A549 (cell line): ENCODE measurements around the gene CPA5. TPM values are rescaled to one million over a fixed set of nuclear protein-coding genes. Genes with fewer than 3 reads are reported as not detected.

Experiments
- ATAC-seq, 2 experiments: fragments of 200-7000 bp in 1 of 2; fragments of >200 bp in 1 of 2; cut with Nextera tagmentation in 1 of 2; cut with Tn5 transposase in 1 of 2; 3 replicates each; pipeline versions ENCODE4 v1.8.0 to v1.9.1; 2018 to 2020; ENCODE audit warnings: mild to moderate bottlenecking in 1 of 2, moderate library complexity in 1 of 2
- CTCF ChIA-PET: fragments of 300-600 bp; sonication (Branson Sonifier 250); formaldehyde crosslinking; extraction: SDS; loops from one replicate; lab custom pipeline; 2021; ENCODE audit warnings: antibody characterized with exemption, inconsistent platforms; lab: Yijun Ruan, JAX
- POLR2A ChIA-PET: fragments of 350-600 bp; formaldehyde crosslinking; extraction: SDS; loops from one replicate; lab custom pipeline; 2021; ENCODE audit warnings: antibody characterized with exemption, inconsistent platforms; lab: Yijun Ruan, JAX
- DNase-seq, 2 experiments: peaks; one replicate each; pipeline versions ENCODE4 v3.0.0 to v3.0.0-alpha.2; 2011 to 2016; ENCODE audit warnings: low read depth in 1 of 2, low spot score in 1 of 2
- FAIRE-seq: peaks from 2 replicates; lab custom pipeline; 2011; peaks lifted over from hg19 to GRCh38; lab: Jason Lieb, UNC
- H3K27ac ChIP-seq, 2 experiments: fragments of >200 bp; sonication (Bioruptor Twin); formaldehyde crosslinking; 3 replicates each; pipeline ENCODE4 v1.5.1; 2016 to 2017
- H3K4me1 ChIP-seq: fragments of >200 bp; sonication (Bioruptor Twin); formaldehyde crosslinking; 3 replicates; pipeline ENCODE4 v1.6.1; 2016
- H3K4me2 ChIP-seq: fragments of >200 bp; sonication (Bioruptor Twin); formaldehyde crosslinking; 3 replicates; pipeline ENCODE4 v1.6.1; 2016
- H3K4me3 ChIP-seq: fragments of >200 bp; sonication (Bioruptor Twin); formaldehyde crosslinking; 3 replicates; pipeline ENCODE4 v1.5.1; 2016
- H3K9me3 ChIP-seq: fragments of >200 bp; sonication (Bioruptor Twin); formaldehyde crosslinking; 3 replicates; pipeline ENCODE4 v1.6.1; 2016
- CBX2 ChIP-seq: fragments of 200-600 bp; sonication (generic); IDR thresholded peaks from 2 replicates; pipeline ENCODE4 v1.6.1; 2016; ENCODE audit warnings: low read depth, mild to moderate bottlenecking, borderline replicate concordance
- CEBPB ChIP-seq, 2 experiments: fragments of >200 bp in 1 of 2; sonication (Bioruptor Twin) in 1 of 2; formaldehyde crosslinking in 1 of 2; IDR thresholded peaks; 2 replicates each; pipeline ENCODE4 v1.6.1; 2012 to 2016
- CHD2 ChIP-seq: fragments of 150-350 bp; IDR thresholded peaks from 2 replicates; pipeline ENCODE4 v1.6.1; 2014; ENCODE audit warnings: low read length; ENCODE audit not compliant: partially characterized antibody
- EHMT2 ChIP-seq: fragments of 200-600 bp; sonication (generic); IDR thresholded peaks from 2 replicates; pipeline ENCODE4 v1.6.1; 2016; ENCODE audit warnings: antibody characterized with exemption, low read depth, mild to moderate bottlenecking, moderate library complexity
- ESRRA ChIP-seq: fragments of 150-350 bp; IDR thresholded peaks from 2 replicates; pipeline ENCODE4 v1.6.1; 2014; ENCODE audit warnings: mild to moderate bottlenecking, low read length, borderline replicate concordance
- FOSB ChIP-seq: fragments of 250-450 bp; sonication (Bioruptor Pico); IDR thresholded peaks from 2 replicates; pipeline ENCODE4 v1.5.0; 2020; ENCODE audit warnings: mild to moderate bottlenecking, moderate library complexity
- GATA3 ChIP-seq: IDR thresholded peaks from 2 replicates; pipeline ENCODE4 v1.6.1; 2012; ENCODE audit warnings: borderline replicate concordance
- HEYL ChIP-seq: fragments of 250-450 bp; sonication (Bioruptor Pico); IDR thresholded peaks from 2 replicates; pipeline ENCODE4 v1.8.0; 2021; ENCODE audit warnings: mild to moderate bottlenecking, moderate library complexity
- HOXA7 ChIP-seq: fragments of 250-450 bp; sonication (Bioruptor Pico); IDR thresholded peaks from 2 replicates; pipeline ENCODE4 v1.5.0; 2020; ENCODE audit warnings: mild to moderate bottlenecking, moderate library complexity
- HOXB13 ChIP-seq: fragments of 250-450 bp; sonication (Bioruptor Pico); IDR thresholded peaks from 2 replicates; pipeline ENCODE4 v1.5.0; 2020; ENCODE audit warnings: low read depth, mild to moderate bottlenecking, moderate library complexity
- JUN ChIP-seq, 2 experiments: fragments of >200 bp; sonication (Bioruptor Twin); formaldehyde crosslinking; IDR thresholded peaks; 2 replicates in 1 of 2; 3 replicates in 1 of 2; pipeline ENCODE4 v1.6.1; 2016 to 2017
- KDM5A ChIP-seq: fragments of 200-600 bp; sonication (generic); IDR thresholded peaks from 2 replicates; pipeline ENCODE4 v1.6.1; 2016; ENCODE audit warnings: antibody characterized with exemption, mild to moderate bottlenecking
- MAFK ChIP-seq: fragments of 450-650 bp; IDR thresholded peaks from 2 replicates; pipeline ENCODE4 v1.6.1; 2014; ENCODE audit not compliant: partially characterized antibody
- MAZ ChIP-seq: fragments of 150-350 bp; IDR thresholded peaks from 2 replicates; pipeline ENCODE4 v1.6.1; 2014; ENCODE audit warnings: antibody characterized with exemption, low read depth, low read length, borderline replicate concordance
- NFE2L2 ChIP-seq: fragments of 150-350 bp; conservative IDR thresholded peaks from 2 replicates; pipeline ENCODE4 v1.6.1; 2014; ENCODE audit warnings: low read length
- NPAS2 ChIP-seq: fragments of 250-450 bp; sonication (Bioruptor Pico); IDR thresholded peaks from 2 replicates; pipeline ENCODE4 v1.8.0; 2022; ENCODE audit warnings: mild to moderate bottlenecking, moderate library complexity, borderline replicate concordance
- RNF2 ChIP-seq: fragments of 200-600 bp; sonication (generic); IDR thresholded peaks from 2 replicates; pipeline ENCODE4 v1.6.1; 2016; ENCODE audit warnings: low read depth, mild to moderate bottlenecking, antibody characterized with exemption, moderate library complexity, borderline replicate concordance
- SMC3 ChIP-seq: fragments of >200 bp; sonication (Bioruptor Twin); formaldehyde crosslinking; IDR thresholded peaks from 3 replicates; pipeline ENCODE4 v1.6.1; 2018; ENCODE audit warnings: inconsistent platforms
- ZC3H11A ChIP-seq: fragments of 450-650 bp; IDR thresholded peaks from 2 replicates; pipeline ENCODE4 v1.6.1; 2014; ENCODE audit warnings: antibody characterized with exemption, mild to moderate bottlenecking
- ZSCAN20 ChIP-seq: fragments of 250-450 bp; sonication (Bioruptor Pico); IDR thresholded peaks from 2 replicates; pipeline ENCODE4 v1.8.0; 2022; ENCODE audit warnings: mild to moderate bottlenecking, moderate library complexity
- WGBS: methylation state at CpG from one replicate; pipeline ENCODE4 v1.1.6; 2017; ENCODE audit errors: missing lambda C conversion rate; 5-methylcytosine and 5-hydroxymethylcytosine counted together
- polyA plus RNA-seq, 4 experiments: library from polyadenylated mRNA; depleted of rRNA in 3 of 4; stranded (reverse); fragments of >200 nt; fragmentation: RNase III in 1 of 4; extraction: RNeasy Plus Mini Kit Qiagen cat#74134 plus additional on column Dnase treatment in 1 of 4; gene quantifications; 2 replicates in 3 of 4; 3 replicates in 1 of 4; pipeline ENCODE4 v1.2.3, GENCODE V29; 2011 to 2017
- TF ChIP-seq, protein P1 (sequence below): IDR thresholded peaks from 2 replicates; pipeline ENCODE4 v1.6.1; 2012
- TF ChIP-seq, protein P2 (sequence below): fragments of 450-650 bp; IDR thresholded peaks from 2 replicates; pipeline ENCODE4 v1.6.1; 2014; ENCODE audit warnings: antibody characterized with exemption
- TF ChIP-seq, protein P3 (sequence below): fragments of 250-450 bp; sonication (Bioruptor Pico); IDR thresholded peaks from 2 replicates; pipeline ENCODE4 v1.5.0; 2021; ENCODE audit warnings: mild to moderate bottlenecking, moderate library complexity, borderline replicate concordance
- TF ChIP-seq, protein P4 (sequence below): IDR thresholded peaks from 2 replicates; pipeline ENCODE4 v1.6.1; 2012; ENCODE audit warnings: low read depth, borderline replicate concordance

The CPA5 gene
- polyA plus RNA-seq, 2 of the 4 experiments (the other 2 are of a cell fraction) = not detected

DNA sequence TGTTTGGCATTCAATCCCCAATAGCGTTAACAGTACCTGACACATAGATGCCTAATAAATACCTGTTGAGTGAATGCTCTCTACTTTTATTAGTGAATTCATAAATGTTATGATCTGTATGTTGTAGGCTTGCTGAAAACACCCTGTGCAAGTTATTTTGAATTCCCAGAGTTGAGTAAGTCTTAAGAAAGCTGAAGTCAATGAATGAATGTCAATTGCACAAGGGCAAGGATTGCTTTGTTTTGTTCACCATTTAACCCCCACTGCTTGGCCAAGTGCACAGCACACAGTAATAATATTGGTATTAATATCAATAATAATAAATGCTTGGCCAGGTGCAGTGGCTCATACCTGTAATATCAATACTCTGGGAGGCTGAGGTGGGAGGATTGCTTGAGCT is 45.9 kb downstream of the CPA5 start:
- DNase-seq (no peak), FAIRE-seq (no peak), ATAC-seq (no peak)
- WGBS = 97% methylated on average over 1 of the region's 1 CpG
- CTCF ChIA-PET = interaction anchor here (1.4 kb wide), 1 partner anchor 12 kb away, joined by 5 read pairs; no protein-coding TSS in a partner anchor
- POLR2A ChIA-PET = no interaction called here
- no peak for TF ChIP-seq SMC3
- no peak for TF ChIP-seq CEBPB (IDR thresholded peaks at IDR 0.05)
- TF ChIP-seq HOXA7 (CRISPR knock-in tag) = no peak
- no peak for TF ChIP-seq ZC3H11A
- no peak for TF ChIP-seq HOXB13 (CRISPR knock-in tag)
- TF ChIP-seq, protein P1, sequence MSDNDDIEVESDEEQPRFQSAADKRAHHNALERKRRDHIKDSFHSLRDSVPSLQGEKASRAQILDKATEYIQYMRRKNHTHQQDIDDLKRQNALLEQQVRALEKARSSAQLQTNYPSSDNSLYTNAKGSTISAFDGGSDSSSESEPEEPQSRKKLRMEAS = no peak
- no peak for TF ChIP-seq MAZ
- TF ChIP-seq, protein P2, sequence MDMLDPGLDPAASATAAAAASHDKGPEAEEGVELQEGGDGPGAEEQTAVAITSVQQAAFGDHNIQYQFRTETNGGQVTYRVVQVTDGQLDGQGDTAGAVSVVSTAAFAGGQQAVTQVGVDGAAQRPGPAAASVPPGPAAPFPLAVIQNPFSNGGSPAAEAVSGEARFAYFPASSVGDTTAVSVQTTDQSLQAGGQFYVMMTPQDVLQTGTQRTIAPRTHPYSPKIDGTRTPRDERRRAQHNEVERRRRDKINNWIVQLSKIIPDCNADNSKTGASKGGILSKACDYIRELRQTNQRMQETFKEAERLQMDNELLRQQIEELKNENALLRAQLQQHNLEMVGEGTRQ = no peak
- Histone ChIP-seq H3K4me1 (no peaks in the 10 kb centered on the region), H3K4me3 (no peak overlapping the region), H3K9me3 (no peaks in the 10 kb centered on the region), H3K4me2 (no peak overlapping the region), H3K27ac (no peak overlapping the region)

DNA sequence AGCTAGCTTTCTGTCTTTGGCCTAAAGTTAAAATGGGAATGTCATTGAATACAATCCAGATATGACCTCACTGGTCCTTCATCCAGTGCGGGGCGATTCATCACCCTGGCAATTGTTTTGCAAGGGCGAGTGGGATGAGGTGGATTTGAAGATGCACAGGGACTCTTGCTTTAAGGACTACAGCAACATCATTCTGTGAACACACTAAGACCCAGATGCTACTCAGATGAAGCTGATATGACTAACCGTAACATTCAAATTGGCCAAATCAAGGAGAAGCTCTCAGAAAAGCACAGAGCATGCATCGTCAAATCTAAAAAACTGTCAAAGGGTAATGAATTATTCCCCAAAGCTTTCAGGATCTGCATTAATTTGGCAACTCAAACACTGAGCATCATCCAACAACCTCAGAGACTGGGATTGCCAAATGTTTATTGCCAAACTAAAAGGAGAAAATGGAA is 48.5 kb downstream of the CPA5 start:
- Histone ChIP-seq H3K4me3 (no peak overlapping the region), H3K4me1 (no peaks in the 10 kb centered on the region), H3K4me2 (no peak overlapping the region), H3K27ac (no peak overlapping the region), H3K9me3 (no peaks in the 10 kb centered on the region)
- 95% methylated on average over 5 of the region's 5 CpGs for WGBS
- FAIRE-seq (no peak), ATAC-seq (no peak), DNase-seq (no peak)
- ChIA-PET CTCF (interaction anchor here (1.1 to 2.0 kb wide), 2 partner anchors 12 to 329 kb away, joined by 3 to 5 read pairs; partner anchors contain the start of gene CPA1), POLR2A (no interaction called here)
- TF ChIP-seq JUN (IDR thresholded peaks at IDR 0.05) (no peak), HOXA7 (CRISPR knock-in tag) (no peak), CHD2 (no peak), ZSCAN20 (CRISPR knock-in tag) (no peak), ZC3H11A (no peak), RNF2 (no peak), CBX2 (no peak), HEYL (CRISPR knock-in tag) (no peak), SMC3 (no peak), KDM5A (no peak), GATA3 (no peak), ESRRA (no peak), NPAS2 (CRISPR knock-in tag) (no peak), FOSB (CRISPR knock-in tag) (no peak), EHMT2 (no peak), MAZ (no peak), NFE2L2 (no peak), MAFK (no peak)
- TF ChIP-seq, protein P3, sequence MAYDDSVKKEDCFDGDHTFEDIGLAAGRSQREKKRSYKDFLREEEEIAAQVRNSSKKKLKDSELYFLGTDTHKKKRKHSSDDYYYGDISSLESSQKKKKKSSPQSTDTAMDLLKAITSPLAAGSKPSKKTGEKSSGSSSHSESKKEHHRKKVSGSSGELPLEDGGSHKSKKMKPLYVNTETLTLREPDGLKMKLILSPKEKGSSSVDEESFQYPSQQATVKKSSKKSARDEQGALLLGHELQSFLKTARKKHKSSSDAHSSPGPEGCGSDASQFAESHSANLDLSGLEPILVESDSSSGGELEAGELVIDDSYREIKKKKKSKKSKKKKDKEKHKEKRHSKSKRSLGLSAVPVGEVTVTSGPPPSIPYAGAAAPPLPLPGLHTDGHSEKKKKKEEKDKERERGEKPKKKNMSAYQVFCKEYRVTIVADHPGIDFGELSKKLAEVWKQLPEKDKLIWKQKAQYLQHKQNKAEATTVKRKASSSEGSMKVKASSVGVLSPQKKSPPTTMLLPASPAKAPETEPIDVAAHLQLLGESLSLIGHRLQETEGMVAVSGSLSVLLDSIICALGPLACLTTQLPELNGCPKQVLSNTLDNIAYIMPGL (CRISPR knock-in tag) = no peak
- TF ChIP-seq, protein P4, sequence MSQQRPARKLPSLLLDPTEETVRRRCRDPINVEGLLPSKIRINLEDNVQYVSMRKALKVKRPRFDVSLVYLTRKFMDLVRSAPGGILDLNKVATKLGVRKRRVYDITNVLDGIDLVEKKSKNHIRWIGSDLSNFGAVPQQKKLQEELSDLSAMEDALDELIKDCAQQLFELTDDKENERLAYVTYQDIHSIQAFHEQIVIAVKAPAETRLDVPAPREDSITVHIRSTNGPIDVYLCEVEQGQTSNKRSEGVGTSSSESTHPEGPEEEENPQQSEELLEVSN = no peak
